ENCODE results near the gene PLAGL1.

GRCh38 chr6:144033816-144034735, 26.0 kb upstream of the PLAGL1 start:
- no peak for TF ChIP-seq CTCF (conservative IDR thresholded peaks at IDR 0.05; ENCODE audit: low read length)
- no peak for TF ChIP-seq EZH2phosphoT487 (IDR thresholded peaks at IDR 0.05; ENCODE audit: borderline replicate concordance)

All from Loucy (cell line).